ENCODE data around the gene ESPN. TPM values are rescaled to one million over a fixed set of nuclear protein-coding genes. Genes with fewer than 3 reads are reported as not detected.
A peak's percentile ranks its signal among the peaks of the same experiment; 100 is the strongest.

The ESPN gene
- total RNA-seq, 2 experiments from 2014 or later: not detected

DNA sequence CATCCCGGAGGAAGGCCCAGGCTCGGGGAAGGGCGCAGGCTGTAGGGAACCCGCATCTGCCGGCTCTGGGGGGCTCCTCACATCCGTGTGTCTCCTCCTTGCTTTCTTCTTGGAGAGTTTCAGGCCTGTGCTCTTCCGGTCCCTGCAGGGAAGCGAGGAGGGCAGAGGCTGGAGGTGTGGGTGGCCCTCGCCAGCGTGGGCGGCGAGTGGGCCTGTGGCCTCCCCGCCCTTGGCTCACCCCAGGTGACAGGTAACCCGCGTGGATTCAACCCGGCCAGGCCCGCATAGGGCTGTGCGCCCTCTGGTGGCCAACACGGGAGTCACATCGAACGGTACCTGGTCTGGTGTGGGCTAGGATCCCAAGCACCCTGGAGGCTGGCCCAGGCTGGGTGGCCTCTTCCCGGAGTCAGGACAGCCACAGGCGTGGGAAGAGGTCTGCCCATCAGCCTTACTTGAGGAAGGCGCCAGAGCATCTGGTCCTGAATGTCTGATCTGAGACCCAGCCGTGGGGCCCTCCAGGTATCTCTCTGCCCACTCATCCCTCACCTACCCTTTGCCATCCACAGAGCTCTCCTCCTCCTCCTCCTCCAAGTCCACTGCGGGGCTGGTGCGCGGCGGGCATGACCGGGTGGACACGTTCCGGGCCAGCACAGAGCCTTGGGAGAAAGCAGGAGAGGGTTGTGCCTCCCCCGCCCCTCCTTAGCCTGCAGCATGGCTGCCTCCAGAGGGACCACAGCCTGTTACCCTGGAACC, 51.0 kb downstream of the ESPN start:
- no peaks in the 10 kb centered on the region for H3K36me3 ChIP-seq (ENCODE audit: insufficient read depth, low read length)
- TF ChIP-seq EZH2phosphoT487 (IDR thresholded peaks at IDR 0.05; ENCODE audit: borderline replicate concordance, low read depth, low read length): no peak
- TF ChIP-seq, protein P1, sequence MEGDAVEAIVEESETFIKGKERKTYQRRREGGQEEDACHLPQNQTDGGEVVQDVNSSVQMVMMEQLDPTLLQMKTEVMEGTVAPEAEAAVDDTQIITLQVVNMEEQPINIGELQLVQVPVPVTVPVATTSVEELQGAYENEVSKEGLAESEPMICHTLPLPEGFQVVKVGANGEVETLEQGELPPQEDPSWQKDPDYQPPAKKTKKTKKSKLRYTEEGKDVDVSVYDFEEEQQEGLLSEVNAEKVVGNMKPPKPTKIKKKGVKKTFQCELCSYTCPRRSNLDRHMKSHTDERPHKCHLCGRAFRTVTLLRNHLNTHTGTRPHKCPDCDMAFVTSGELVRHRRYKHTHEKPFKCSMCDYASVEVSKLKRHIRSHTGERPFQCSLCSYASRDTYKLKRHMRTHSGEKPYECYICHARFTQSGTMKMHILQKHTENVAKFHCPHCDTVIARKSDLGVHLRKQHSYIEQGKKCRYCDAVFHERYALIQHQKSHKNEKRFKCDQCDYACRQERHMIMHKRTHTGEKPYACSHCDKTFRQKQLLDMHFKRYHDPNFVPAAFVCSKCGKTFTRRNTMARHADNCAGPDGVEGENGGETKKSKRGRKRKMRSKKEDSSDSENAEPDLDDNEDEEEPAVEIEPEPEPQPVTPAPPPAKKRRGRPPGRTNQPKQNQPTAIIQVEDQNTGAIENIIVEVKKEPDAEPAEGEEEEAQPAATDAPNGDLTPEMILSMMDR (conservative IDR thresholded peaks at IDR 0.05; ENCODE audit: low read length): peak; percentile 91
- peak; percentile 67 for DNase-seq (ENCODE audit: low spot score)
- CTCF ChIA-PET (ENCODE audit: unreplicated experiment): no interaction called here
- no TSS peak for BruUV-seq (replicated peaks)
- no peaks in the 10 kb centered on the region for H4K20me1 ChIP-seq (ENCODE audit: insufficient read depth, low read length)
- no peaks in the 10 kb centered on the region for H3K9me3 ChIP-seq (ENCODE audit: low read length)
- intact Hi-C loops (cut with micrococcal nuclease; ENCODE audit: unreplicated experiment): no loop called here
- no peaks in the 10 kb centered on the region for H3K9me2 ChIP-seq (ENCODE audit: insufficient read depth, low read length)
- H3K79me2 ChIP-seq (ENCODE audit: insufficient read depth, low read depth, low read length): no peaks in the 10 kb centered on the region
- no peak overlapping the region for H3K4me2 ChIP-seq (ENCODE audit: low read length)
- H3K4me1 ChIP-seq (ENCODE audit: insufficient read depth, low read length, poor library complexity, severe bottlenecking): no peaks in the 10 kb centered on the region
- no peak overlapping the region for H3K27ac ChIP-seq (ENCODE audit: low read depth, low read length, poor library complexity, severe bottlenecking)
- POLR2A ChIA-PET: no interaction called here
- no peak overlapping the region for H3K4me3 ChIP-seq (ENCODE audit: low read depth, low read length, poor library complexity, severe bottlenecking)
- no peak overlapping the region for H2AFZ ChIP-seq (ENCODE audit: low read length)

DNA sequence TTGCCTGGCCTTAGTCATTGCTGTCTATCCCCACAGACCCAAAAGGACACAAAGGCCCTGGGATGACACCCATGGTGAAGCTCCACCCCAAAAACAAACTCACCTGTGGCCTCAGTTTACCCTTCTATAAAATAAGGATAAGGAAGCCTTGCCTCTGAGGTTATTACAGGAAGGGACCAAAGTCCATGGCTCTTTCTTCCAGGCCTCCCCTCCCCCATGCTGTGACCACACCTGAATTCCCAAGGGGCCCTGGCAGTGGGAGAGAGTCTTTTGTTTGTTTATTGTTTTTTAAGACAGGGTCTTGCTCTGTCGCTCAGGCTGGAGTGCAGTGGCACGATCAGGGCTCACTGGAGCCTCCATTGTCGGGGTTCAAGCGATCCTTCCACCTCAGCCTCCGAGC, 51.9 kb downstream of the ESPN start:
- CTCF ChIA-PET (ENCODE audit: unreplicated experiment): no interaction called here
- H3K4me3 ChIP-seq (ENCODE audit: low read depth, low read length, poor library complexity, severe bottlenecking): no peak overlapping the region
- H2AFZ ChIP-seq (ENCODE audit: low read length): no peak overlapping the region
- no peaks in the 10 kb centered on the region for H3K9me3 ChIP-seq (ENCODE audit: low read length)
- intact Hi-C loops (cut with micrococcal nuclease; ENCODE audit: unreplicated experiment): no loop called here
- H3K9me2 ChIP-seq (ENCODE audit: insufficient read depth, low read length): no peaks in the 10 kb centered on the region
- no peaks in the 10 kb centered on the region for H3K4me1 ChIP-seq (ENCODE audit: insufficient read depth, low read length, poor library complexity, severe bottlenecking)
- H3K79me2 ChIP-seq (ENCODE audit: insufficient read depth, low read depth, low read length): no peaks in the 10 kb centered on the region
- DNase-seq (ENCODE audit: low spot score): no peak
- H3K4me2 ChIP-seq (ENCODE audit: low read length): no peak overlapping the region
- BruUV-seq (replicated peaks): no TSS peak
- no peaks in the 10 kb centered on the region for H4K20me1 ChIP-seq (ENCODE audit: insufficient read depth, low read length)
- H3K36me3 ChIP-seq (ENCODE audit: insufficient read depth, low read length): no peaks in the 10 kb centered on the region
- no peak for TF ChIP-seq EZH2phosphoT487 (IDR thresholded peaks at IDR 0.05; ENCODE audit: borderline replicate concordance, low read depth, low read length)
- TF ChIP-seq, protein P1 (conservative IDR thresholded peaks at IDR 0.05; ENCODE audit: low read length): no peak
- H3K27ac ChIP-seq (ENCODE audit: low read depth, low read length, poor library complexity, severe bottlenecking): no peak overlapping the region
- POLR2A ChIA-PET: no interaction called here

DNA sequence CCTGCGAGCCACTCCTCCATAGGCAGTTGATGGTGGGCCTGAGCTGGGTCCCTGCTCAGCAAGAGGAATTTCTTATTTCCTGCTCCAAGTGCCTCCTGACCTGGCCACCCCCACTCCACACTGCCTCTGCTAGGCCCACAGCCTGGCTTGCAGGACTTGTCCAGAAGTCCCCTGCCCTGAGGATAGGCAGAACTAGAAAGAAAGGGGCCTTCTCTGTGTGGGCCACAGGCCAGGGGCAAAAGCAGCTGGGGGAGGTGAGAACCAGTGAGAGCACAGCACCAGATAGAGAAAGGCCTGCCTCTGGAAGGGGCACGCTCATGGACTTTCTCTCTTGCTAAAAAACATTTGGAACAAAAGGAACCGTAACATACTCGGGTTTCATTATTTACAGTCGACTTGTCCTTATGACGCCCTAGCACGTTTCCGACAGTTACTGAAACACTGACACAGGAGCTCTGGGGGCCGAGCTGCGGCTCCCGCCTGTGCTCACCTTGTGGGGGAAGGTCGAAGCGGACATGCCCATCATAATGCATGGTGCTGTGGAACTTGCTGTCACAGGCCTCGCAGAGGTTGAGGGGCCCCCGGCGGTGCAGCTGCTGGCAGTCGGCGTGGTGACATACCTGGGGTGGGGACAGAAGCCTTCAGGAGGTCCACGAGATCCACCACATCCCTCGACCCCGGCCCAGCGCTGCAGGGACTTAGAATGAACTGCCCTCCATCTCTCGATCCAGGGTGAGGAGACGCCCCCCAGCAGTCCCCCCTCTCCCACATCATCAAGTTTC, 52.7 kb downstream of the ESPN start:
- POLR2A ChIA-PET: no interaction called here
- no peak for DNase-seq (ENCODE audit: low spot score)

More for the DNA sequence above, 52.7 kb downstream of the ESPN start:
- intact Hi-C loops (cut with micrococcal nuclease; ENCODE audit: unreplicated experiment): no loop called here
- Histone ChIP-seq H3K9me2 (ENCODE audit: insufficient read depth, low read length) (no peaks in the 10 kb centered on the region), H3K4me1 (ENCODE audit: insufficient read depth, low read length, poor library complexity, severe bottlenecking) (no peaks in the 10 kb centered on the region), H3K27ac (ENCODE audit: low read depth, low read length, poor library complexity, severe bottlenecking) (no peak overlapping the region), H3K4me2 (ENCODE audit: low read length) (no peak overlapping the region), H3K79me2 (ENCODE audit: insufficient read depth, low read depth, low read length) (no peaks in the 10 kb centered on the region), H3K9me3 (ENCODE audit: low read length) (no peaks in the 10 kb centered on the region), H4K20me1 (ENCODE audit: insufficient read depth, low read length) (no peaks in the 10 kb centered on the region), H3K36me3 (ENCODE audit: insufficient read depth, low read length) (no peaks in the 10 kb centered on the region), H2AFZ (ENCODE audit: low read length) (no peak overlapping the region), H3K4me3 (ENCODE audit: low read depth, low read length, poor library complexity, severe bottlenecking) (no peak overlapping the region)
- no TSS peak for BruUV-seq (replicated peaks)
- no peak for TF ChIP-seq EZH2phosphoT487 (IDR thresholded peaks at IDR 0.05; ENCODE audit: borderline replicate concordance, low read depth, low read length)
- CTCF ChIA-PET (ENCODE audit: unreplicated experiment): no interaction called here

All from OCI-LY7 (cell line).